Posterior vena cava (tissue), 2 donors: ENCODE data around the gene PFKFB2. TPM values are rescaled to one million over a fixed set of nuclear protein-coding genes. Genes with fewer than 3 reads are reported as not detected.

Source experiments
- DNase-seq: peaks from one replicate; pipeline ENCODE4 v3.0.0-alpha.2; 2020; ENCODE audit warnings: low spot score
- intact Hi-C, 2 donors: fragments of 100-400 bp; cut with DNase I; formaldehyde crosslinking; loops; one replicate each; pipeline versions ENCODE4 v1.14.1 to v1.14.2; 2022 to 2023
- total RNA-seq, 2 donors: library from RNA; stranded (reverse); fragmentation: NEBNext Ultra II Directional; extraction: Animal tissue kit (Norgen Biotek cat#: 25700); gene quantifications; one replicate each; pipeline ENCODE4 v1.2.1, GENCODE V29; 2021
- donor health status: DM: yes; HTN: yes; CAD: no.
- donor health status: DM: yes; HTN: yes; CAD: no.

The PFKFB2 gene
- total RNA-seq, 2 donors from 2014 or later, result 10.2 to 13.0 TPM

DNA sequence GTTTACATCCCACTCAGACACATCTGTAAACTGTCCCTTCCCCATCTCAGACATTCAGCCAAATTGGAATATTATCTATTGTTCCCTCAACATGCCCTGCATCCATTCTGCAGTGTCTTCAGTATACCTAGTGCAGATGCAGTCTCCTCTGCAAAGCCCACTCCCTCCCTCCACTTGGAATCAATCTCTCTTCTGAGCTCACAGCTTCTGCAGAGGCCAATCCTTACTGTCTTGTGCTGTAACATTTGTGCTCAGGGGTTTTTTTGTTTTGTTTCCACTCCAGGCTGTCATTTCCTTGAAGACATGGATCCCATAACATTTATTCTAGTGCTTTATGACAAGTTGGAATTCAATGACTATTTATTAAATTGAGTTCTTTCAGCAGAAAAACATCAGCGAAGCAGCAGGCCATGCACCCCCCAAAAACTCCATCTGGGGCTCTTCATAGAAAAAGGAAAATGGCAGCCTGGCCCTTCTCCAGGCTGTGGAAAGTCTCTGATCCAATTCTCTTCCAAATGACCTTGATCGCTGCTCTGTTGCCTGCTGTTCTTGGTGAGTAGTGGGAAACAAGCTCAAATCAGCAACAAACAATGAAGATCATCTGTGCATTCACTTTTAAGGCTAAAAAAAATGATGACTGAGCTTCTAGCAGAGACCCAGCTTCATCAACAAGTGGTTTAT is 59.7 kb downstream of the PFKFB2 start:
- intact Hi-C loops, result no loop called here
- DNase-seq, result no peak

DNA sequence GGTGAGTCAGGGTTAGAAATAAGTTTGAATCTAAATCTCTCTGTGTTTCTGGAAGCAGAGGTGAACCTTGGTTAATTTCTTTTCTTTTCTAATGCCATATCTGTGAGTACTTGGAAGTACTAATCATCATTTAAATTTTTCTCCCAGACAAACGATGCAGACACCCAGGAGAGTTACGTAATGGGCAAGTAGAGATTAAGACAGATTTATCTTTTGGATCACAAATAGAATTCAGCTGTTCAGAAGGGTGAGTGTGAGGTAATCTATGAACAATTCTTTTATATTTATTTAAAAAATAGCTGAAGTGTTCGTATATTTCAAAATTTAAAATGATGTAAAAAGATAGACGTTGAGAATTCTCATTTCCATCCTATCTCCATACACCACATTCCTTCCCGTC is 62.2 kb downstream of the PFKFB2 start:
- intact Hi-C loops, result no loop called here
- DNase-seq, result no peak

DNA sequence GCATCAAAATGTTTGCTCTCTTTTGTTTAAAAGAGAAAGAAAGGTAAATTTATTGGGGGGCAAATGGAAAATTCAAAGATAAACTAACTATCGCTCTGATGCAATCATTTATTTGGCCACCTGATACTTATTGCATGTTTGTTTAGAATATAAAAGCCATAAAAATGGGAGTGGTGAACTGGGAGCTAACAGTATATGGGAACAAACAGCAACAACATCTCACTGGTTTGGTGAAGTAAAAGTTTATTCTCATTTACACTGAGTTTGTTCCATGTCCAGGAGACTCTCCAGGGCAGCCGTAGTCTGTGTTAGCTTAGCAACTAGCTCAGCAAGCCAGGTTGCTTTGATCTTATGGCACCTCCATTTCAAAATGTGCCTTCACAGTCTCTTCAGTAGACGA is 71.3 kb downstream of the PFKFB2 start:
- DNase-seq, result no peak
- intact Hi-C loops, result no loop called here

DNA sequence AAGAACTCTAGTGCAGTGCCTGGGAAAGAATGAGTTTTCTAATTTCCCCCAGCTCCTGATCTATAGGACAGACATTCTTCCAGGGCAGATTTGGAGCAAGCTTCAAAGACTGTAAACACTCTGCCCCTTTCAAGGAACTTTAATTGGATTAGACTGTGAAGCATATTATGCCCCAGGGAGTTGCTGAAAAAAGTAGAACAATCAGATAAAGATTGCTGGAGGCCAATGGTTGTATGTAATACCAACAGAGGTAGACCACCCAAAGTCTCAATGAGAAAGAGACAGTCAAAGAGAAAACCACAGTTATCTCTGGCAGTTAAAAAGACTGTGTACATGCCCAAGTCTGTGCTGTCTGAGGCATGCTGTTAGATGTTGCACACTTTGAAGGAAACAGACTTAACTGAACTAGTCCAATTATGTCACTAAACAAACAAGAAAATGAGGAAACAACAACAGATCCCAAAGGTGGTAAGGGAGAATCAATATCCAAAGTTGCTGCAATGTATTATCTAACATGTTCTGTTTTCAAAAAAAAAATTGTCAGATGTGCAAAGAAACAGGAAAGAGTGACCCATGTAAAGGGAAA is 75.4 kb downstream of the PFKFB2 start:
- intact Hi-C loops, result no loop called here
- no peak for DNase-seq

- intact Hi-C loops, result no loop called here
- DNase-seq, result no peak
These were observed 76.0 kb downstream of the PFKFB2 start for GRCh38 chr1:207129053-207129452.

Other genes with a start within 250 kb of the PFKFB2 start
- not detected for gene IL20, start 187.7 kb upstream of the PFKFB2 start, total RNA-seq
- gene IL24, start 155.8 kb upstream of the PFKFB2 start, total RNA-seq, result not detected
- gene FCMR, start 131.3 kb upstream of the PFKFB2 start, total RNA-seq, result 1 to 10 TPM; 1.4 to 3.3 TPM
- gene PIGR, start 106.8 kb upstream of the PFKFB2 start, total RNA-seq, result under 1 TPM; 0.33 to 0.79 TPM
- gene FCAMR, start 82.8 kb upstream of the PFKFB2 start, total RNA-seq, result not detected
- not detected for gene C1orf116, start 20.5 kb upstream of the PFKFB2 start, total RNA-seq
- 1 to 10 TPM; 6.6 to 7.0 TPM for gene YOD1, start 2.1 kb upstream of the PFKFB2 start, total RNA-seq
- 1 to 10 TPM in 1 of 2 donors, under 1 TPM in 1; 0.43 to 3.3 TPM for gene C4BPB, start 35.6 kb downstream of the PFKFB2 start, total RNA-seq
- under 1 TPM in 1 of 2 donors, not detected in 1; 0.37 TPM for gene C4BPA, start 51.0 kb downstream of the PFKFB2 start, total RNA-seq